Activated CD4-positive, alpha-beta T cell treated with anti-CD3 and anti-CD28 coated beads for 1 hour (primary cell): ENCODE results near the gene SLIT3.
"Not testable (repeated sequence)": the region's sequence is repeated elsewhere in the genome, so short reads cannot be mapped to it uniquely, and the experiment has no call there.

Source experiments
- DNase-seq: peaks from one replicate; pipeline ENCODE4 v3.0.0-alpha.2; 2020

The SLIT3 gene

GRCh38 chr5:169132302-169132660 is 168.7 kb downstream of the SLIT3 start:
- no peak for DNase-seq

- DNase-seq, result no peak
Observed at GRCh38 chr5:169131616-169132301, 169.2 kb downstream of the SLIT3 start.

GRCh38 chr5:169128679-169129078 is 172.3 kb downstream of the SLIT3 start:
- no peak for DNase-seq

- DNase-seq, result no peak
Observed at GRCh38 chr5:169127431-169127830, 173.5 kb downstream of the SLIT3 start.

GRCh38 chr5:169126481-169127021 is 174.4 kb downstream of the SLIT3 start:
- DNase-seq, result no peak

GRCh38 chr5:169125571-169125970 is 175.4 kb downstream of the SLIT3 start:
- DNase-seq, result no peak

GRCh38 chr5:169122951-169123350 is 178.0 kb downstream of the SLIT3 start:
- DNase-seq, result no peak

GRCh38 chr5:169121630-169122420 is 179.1 kb downstream of the SLIT3 start:
- DNase-seq, result no peak

- no peak for DNase-seq
Observed at GRCh38 chr5:169119288-169120048, 181.5 kb downstream of the SLIT3 start.

- no peak for DNase-seq
Observed at GRCh38 chr5:169116961-169117461, 183.9 kb downstream of the SLIT3 start.

GRCh38 chr5:169115461-169116124 is 185.3 kb downstream of the SLIT3 start:
- no peak for DNase-seq

GRCh38 chr5:169114466-169115065 is 186.4 kb downstream of the SLIT3 start:
- no peak for DNase-seq

- no peak for DNase-seq
Observed at GRCh38 chr5:169112016-169112415, 188.9 kb downstream of the SLIT3 start.

- no peak for DNase-seq
Observed at GRCh38 chr5:169106911-169107706, 193.8 kb downstream of the SLIT3 start.

- DNase-seq, result not testable (repeated sequence)
Observed at GRCh38 chr5:169105582-169105981, 195.4 kb downstream of the SLIT3 start.

- DNase-seq, result no peak
Observed at GRCh38 chr5:169104937-169105494, 195.9 kb downstream of the SLIT3 start.

- DNase-seq, result no peak
Observed at GRCh38 chr5:169103586-169104181, 197.3 kb downstream of the SLIT3 start.

- DNase-seq, result no peak
Observed at GRCh38 chr5:169101966-169102365, 199.0 kb downstream of the SLIT3 start.

GRCh38 chr5:169100735-169101075 is 200.2 kb downstream of the SLIT3 start:
- DNase-seq, result no peak
